ENCODE data around the gene ATXN7L1. TPM values are rescaled to one million over a fixed set of nuclear protein-coding genes. Genes with fewer than 3 reads are reported as not detected.
"Not testable (repeated sequence)": the region's sequence is repeated elsewhere in the genome, so short reads cannot be mapped to it uniquely, and the experiment has no call there.

Gene ATXN7L1
- total RNA-seq, 3 donors from 2014 or later, result 19.7 to 29.5 (median 26.0) TPM

DNA sequence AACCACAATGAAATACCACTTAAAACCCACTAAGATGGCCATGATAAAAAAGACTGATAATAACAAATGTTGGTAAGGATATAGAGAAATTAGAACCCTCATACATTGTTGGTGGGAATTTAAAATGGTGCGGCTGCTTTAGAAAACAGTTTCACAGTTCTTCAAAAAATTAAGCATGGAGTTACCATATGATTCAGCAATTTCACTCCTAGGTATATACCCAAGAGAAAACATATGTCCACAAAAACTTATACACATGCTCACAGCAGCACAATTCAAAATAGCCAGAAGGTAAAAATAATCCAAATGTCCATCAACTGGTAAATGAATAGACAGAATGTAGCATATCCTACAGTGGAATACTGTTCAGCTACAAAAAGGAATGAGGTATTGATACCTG lies 30.0 kb downstream of the ATXN7L1 start:
- DNase-seq (no peak), ATAC-seq (no peak)
- H3K4me3 ChIP-seq, result no peak overlapping the region
- TF ChIP-seq, protein P1, sequence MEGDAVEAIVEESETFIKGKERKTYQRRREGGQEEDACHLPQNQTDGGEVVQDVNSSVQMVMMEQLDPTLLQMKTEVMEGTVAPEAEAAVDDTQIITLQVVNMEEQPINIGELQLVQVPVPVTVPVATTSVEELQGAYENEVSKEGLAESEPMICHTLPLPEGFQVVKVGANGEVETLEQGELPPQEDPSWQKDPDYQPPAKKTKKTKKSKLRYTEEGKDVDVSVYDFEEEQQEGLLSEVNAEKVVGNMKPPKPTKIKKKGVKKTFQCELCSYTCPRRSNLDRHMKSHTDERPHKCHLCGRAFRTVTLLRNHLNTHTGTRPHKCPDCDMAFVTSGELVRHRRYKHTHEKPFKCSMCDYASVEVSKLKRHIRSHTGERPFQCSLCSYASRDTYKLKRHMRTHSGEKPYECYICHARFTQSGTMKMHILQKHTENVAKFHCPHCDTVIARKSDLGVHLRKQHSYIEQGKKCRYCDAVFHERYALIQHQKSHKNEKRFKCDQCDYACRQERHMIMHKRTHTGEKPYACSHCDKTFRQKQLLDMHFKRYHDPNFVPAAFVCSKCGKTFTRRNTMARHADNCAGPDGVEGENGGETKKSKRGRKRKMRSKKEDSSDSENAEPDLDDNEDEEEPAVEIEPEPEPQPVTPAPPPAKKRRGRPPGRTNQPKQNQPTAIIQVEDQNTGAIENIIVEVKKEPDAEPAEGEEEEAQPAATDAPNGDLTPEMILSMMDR (IDR thresholded peaks at IDR 0.05), result no peak
- H3K36me3 ChIP-seq (ENCODE audit: low read depth), result no peaks in the 10 kb centered on the region
- no peaks in the 10 kb centered on the region for H3K9me3 ChIP-seq
- no peaks in the 10 kb centered on the region for H3K4me1 ChIP-seq (ENCODE audit: low read depth)
- intact Hi-C loops (cut with DNase I, micrococcal nuclease), result no loop called here

GRCh38 chr7:105844681-105845080 lies 31.7 kb downstream of the ATXN7L1 start:
- DNase-seq; H3K4me3 ChIP-seq; H3K9me3 ChIP-seq; intact Hi-C loops (cut with DNase I, micrococcal nuclease); H3K4me1 ChIP-seq (ENCODE audit: low read depth); H3K36me3 ChIP-seq (ENCODE audit: low read depth); ATAC-seq: not testable (repeated sequence)

DNA sequence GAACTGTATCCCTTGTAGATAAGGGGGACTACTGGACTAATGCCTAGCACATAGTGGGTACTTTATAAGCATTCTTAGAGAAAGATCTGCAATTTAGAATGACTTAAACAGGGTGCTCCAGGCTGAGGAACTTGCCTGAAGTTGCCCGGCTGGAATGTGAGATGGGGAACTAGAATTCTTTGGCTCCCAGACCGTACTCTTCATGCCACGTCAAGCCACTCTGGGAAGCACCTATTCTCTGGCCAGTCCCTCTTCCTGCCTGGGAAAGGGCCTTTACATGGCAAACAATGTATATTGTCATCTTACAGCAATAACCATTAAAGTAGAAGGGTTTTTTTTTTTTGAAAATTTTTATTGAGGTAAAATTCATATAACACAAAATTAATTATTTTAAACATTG lies 34.5 kb downstream of the ATXN7L1 start:
- Histone ChIP-seq H3K4me3 (no peak overlapping the region), H3K36me3 (ENCODE audit: low read depth) (no peaks in the 10 kb centered on the region), H3K4me1 (ENCODE audit: low read depth) (peaks cover 12% of the 10 kb centered on the region), H3K9me3 (no peaks in the 10 kb centered on the region)
- no peak for DNase-seq
- ATAC-seq, result no peak
- TF ChIP-seq, protein P1 (IDR thresholded peaks at IDR 0.05), result no peak
- intact Hi-C loops (cut with DNase I, micrococcal nuclease), result no loop called here

- Histone ChIP-seq H3K4me1 (ENCODE audit: low read depth) (peaks cover 12% of the 10 kb centered on the region), H3K9me3 (no peaks in the 10 kb centered on the region), H3K4me3 (no peak overlapping the region), H3K36me3 (ENCODE audit: low read depth) (no peaks in the 10 kb centered on the region)
- intact Hi-C loops (cut with DNase I, micrococcal nuclease), result no loop called here
- TF ChIP-seq, protein P1 (IDR thresholded peaks at IDR 0.05), result no peak
- no peak for ATAC-seq
- DNase-seq, result no peak
Observed at GRCh38 chr7:105840981-105841749, 35.2 kb downstream of the ATXN7L1 start.

- peaks cover 12% of the 10 kb centered on the region for H3K4me1 ChIP-seq (ENCODE audit: low read depth)
- no peaks in the 10 kb centered on the region for H3K36me3 ChIP-seq (ENCODE audit: low read depth)
- H3K4me3 ChIP-seq, result no peak overlapping the region
- ATAC-seq (no peak), DNase-seq (no peak)
- intact Hi-C loops (cut with DNase I, micrococcal nuclease), result no loop called here
- H3K9me3 ChIP-seq, result no peaks in the 10 kb centered on the region
- TF ChIP-seq, protein P1 (IDR thresholded peaks at IDR 0.05), result no peak
Observed at GRCh38 chr7:105839266-105839665, 37.1 kb downstream of the ATXN7L1 start.

GRCh38 chr7:105838627-105839231 lies 37.7 kb downstream of the ATXN7L1 start:
- peaks cover 12% of the 10 kb centered on the region for H3K4me1 ChIP-seq (ENCODE audit: low read depth)
- DNase-seq, result peak; percentile 72 to 73 (median 72)
- peak; percentile 78 for ATAC-seq
- no peaks in the 10 kb centered on the region for H3K9me3 ChIP-seq
- TF ChIP-seq, protein P1 (IDR thresholded peaks at IDR 0.05), result no peak
- H3K36me3 ChIP-seq (ENCODE audit: low read depth), result no peaks in the 10 kb centered on the region
- intact Hi-C loops (cut with DNase I, micrococcal nuclease), result no loop called here
- H3K4me3 ChIP-seq, result no peak overlapping the region

All from mucosa of descending colon (tissue), 3 donors.